Measurements from ENCODE around the gene ARL4A. TPM values are rescaled to one million over a fixed set of nuclear protein-coding genes. Genes with fewer than 3 reads are reported as not detected.

The ARL4A gene
- total and polyA plus RNA-seq, 9 of the 15 experiments (the other 6 are each of a cell fraction or from before 2014, with no cell fraction given): 118 to 688 (median 172) TPM

DNA sequence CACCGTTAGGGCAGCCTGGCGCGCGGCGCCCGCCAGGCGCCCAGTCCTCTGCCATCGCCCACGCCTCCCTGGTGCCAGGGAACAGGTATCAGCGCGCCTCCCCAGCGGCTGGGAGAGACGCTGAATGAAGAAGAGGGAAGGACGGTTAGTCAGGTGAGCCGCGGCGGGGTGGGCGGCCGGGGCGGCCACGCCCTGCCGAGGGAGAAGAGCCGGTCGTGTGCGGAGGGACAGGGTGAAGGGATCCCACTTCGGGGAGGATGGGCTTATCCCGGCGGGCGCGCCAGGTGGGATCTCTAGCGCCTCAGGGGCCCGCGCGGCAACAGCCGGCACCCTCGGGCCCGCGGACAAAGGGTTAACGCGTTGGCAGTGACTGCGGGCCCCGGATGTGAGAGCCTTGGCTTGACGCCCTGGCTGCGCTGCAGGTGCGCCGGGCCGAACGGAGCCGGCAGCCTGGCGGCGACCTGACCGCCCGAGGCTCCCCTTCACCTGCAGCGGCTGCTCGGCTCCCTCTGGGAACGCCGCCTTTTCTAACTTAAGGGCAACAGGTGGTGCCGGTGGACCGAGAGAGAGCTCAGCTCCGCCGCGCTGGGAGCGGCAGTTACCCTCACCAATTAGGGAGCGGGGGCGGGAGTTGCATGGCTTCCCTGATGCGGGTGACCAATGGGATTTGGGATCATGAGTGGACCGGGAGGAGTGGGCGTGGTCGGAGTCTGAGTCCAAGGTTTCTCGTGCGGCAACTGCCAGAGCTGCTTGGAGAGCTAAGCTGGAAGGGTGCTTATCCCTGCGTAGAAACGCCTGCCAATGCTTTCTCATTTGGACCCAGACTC is at the start of gene ARL4A (continued):
- TF ChIP-seq CHD7 (IDR thresholded peaks at IDR 0.05; ENCODE audit: low read depth, low read length) (no peak), SMAD2 (IDR thresholded peaks at IDR 0.05; ENCODE audit: low read depth, low read length) (no peak), RFX1 (IDR thresholded peaks at IDR 0.05) (peak; percentile 13; the same call in 1 of the 2 replicates), MYC (IDR thresholded peaks at IDR 0.05; ENCODE audit: low read depth, low read length) (peak; percentile 67), MYC (CRISPR knock-in tag; IDR thresholded peaks at IDR 0.05; ENCODE audit: borderline replicate concordance, low read depth) (no peak; the same call in 1 of the 2 replicates), ZNF24 (IDR thresholded peaks at IDR 0.05) (peak; percentile 61; the same call in 1 of the 2 replicates), TAL1 (IDR thresholded peaks at IDR 0.05) (no peak), EP400 (IDR thresholded peaks at IDR 0.05) (peak; percentile 53; the same call in 1 of the 2 replicates), RHOXF2B (CRISPR knock-in tag; conservative IDR thresholded peaks at IDR 0.05) (no peak), SNIP1 (IDR thresholded peaks at IDR 0.05; ENCODE audit: low read depth) (no peak), MED1 (CRISPR knock-in tag; IDR thresholded peaks at IDR 0.05; ENCODE audit: borderline replicate concordance) (no peak), ZBTB34 (CRISPR knock-in tag; IDR thresholded peaks at IDR 0.05) (no peak), CBX8 (IDR thresholded peaks at IDR 0.05; ENCODE audit: borderline replicate concordance, extremely low read depth, low read depth, low read length, poor library complexity, severe bottlenecking) (no peak)
- TF ChIP-seq, protein P1, sequence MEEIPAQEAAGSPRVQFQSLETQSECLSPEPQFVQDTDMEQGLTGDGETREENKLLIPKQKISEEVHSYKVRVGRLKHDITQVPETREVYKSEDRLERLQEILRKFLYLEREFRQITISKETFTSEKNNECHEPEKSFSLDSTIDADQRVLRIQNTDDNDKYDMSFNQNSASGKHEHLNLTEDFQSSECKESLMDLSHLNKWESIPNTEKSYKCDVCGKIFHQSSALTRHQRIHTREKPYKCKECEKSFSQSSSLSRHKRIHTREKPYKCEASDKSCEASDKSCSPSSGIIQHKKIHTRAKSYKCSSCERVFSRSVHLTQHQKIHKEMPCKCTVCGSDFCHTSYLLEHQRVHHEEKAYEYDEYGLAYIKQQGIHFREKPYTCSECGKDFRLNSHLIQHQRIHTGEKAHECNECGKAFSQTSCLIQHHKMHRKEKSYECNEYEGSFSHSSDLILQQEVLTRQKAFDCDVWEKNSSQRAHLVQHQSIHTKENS (CRISPR knock-in tag; IDR thresholded peaks at IDR 0.05): no peak
